Measurements from ENCODE around the gene AGBL3. TPM values are rescaled to one million over a fixed set of nuclear protein-coding genes. Genes with fewer than 3 reads are reported as not detected.
A peak's percentile ranks its signal among the peaks of the same experiment; 100 is the strongest.

Gene AGBL3
- total and polyA plus RNA-seq, 9 of the 15 experiments (the other 6 are each of a cell fraction or from before 2014, with no cell fraction given) = 0.54 to 2.9 (median 1.7) TPM

GRCh38 chr7:134986363-134987251 lies at the start of gene AGBL3 (continued):
- TF ChIP-seq GABPA (tag; conservative IDR thresholded peaks at IDR 0.05; ENCODE audit: low read depth) (peak; percentile 70), MLX (CRISPR knock-in tag; conservative IDR thresholded peaks at IDR 0.05) (no peak), ILK (tag; IDR thresholded peaks at IDR 0.05; ENCODE audit: borderline replicate concordance, low read depth) (no peak), ATF7 (IDR thresholded peaks at IDR 0.05) (peak; percentile 91), RBM14 (IDR thresholded peaks at IDR 0.05; ENCODE audit: borderline replicate concordance, insufficient read depth, low read depth, low read length) (no peak), ZFP30 (CRISPR knock-in tag; IDR thresholded peaks at IDR 0.05; ENCODE audit: borderline replicate concordance) (no peak), PHF8 (IDR thresholded peaks at IDR 0.05; ENCODE audit: borderline replicate concordance, low read length) (peak; percentile 98; the same call in 1 of the 2 replicates), SMAD2 (IDR thresholded peaks at IDR 0.05; ENCODE audit: low read depth, low read length) (no peak), RFX5 (IDR thresholded peaks at IDR 0.05; ENCODE audit: low read depth, low read length) (0 out of 2 replicates have a peak, but pooled peaks have one; percentile 2), CREBBP (IDR thresholded peaks at IDR 0.05; ENCODE audit: low read depth, low read length) (no peak), ID3 (CRISPR knock-in tag; IDR thresholded peaks at IDR 0.05) (no peak), ID3 (tag; IDR thresholded peaks at IDR 0.05) (peak; percentile 87; the same call in 1 of the 2 replicates), ZZZ3 (IDR thresholded peaks at IDR 0.05) (peak; percentile 95), ZNF717 (CRISPR knock-in tag; IDR thresholded peaks at IDR 0.05) (no peak), CREB3 (tag; conservative IDR thresholded peaks at IDR 0.05; ENCODE audit: low read depth) (peak; percentile 70), ZNF24 (IDR thresholded peaks at IDR 0.05) (peak; percentile 69; the same call in 1 of the 2 replicates), PREB (CRISPR knock-in tag; IDR thresholded peaks at IDR 0.05) (peak; percentile 90; the same call in 1 of the 2 replicates), PTBP1 (IDR thresholded peaks at IDR 0.05; ENCODE audit: low read depth, low read length) (no peak), RB1 (IDR thresholded peaks at IDR 0.05; ENCODE audit: low read depth) (peak; percentile 100), STAG1 (CRISPR knock-in tag; IDR thresholded peaks at IDR 0.05; ENCODE audit: borderline replicate concordance) (no peak), ZNF785 (CRISPR knock-in tag; IDR thresholded peaks at IDR 0.05) (no peak)
- TF ChIP-seq, protein P1, sequence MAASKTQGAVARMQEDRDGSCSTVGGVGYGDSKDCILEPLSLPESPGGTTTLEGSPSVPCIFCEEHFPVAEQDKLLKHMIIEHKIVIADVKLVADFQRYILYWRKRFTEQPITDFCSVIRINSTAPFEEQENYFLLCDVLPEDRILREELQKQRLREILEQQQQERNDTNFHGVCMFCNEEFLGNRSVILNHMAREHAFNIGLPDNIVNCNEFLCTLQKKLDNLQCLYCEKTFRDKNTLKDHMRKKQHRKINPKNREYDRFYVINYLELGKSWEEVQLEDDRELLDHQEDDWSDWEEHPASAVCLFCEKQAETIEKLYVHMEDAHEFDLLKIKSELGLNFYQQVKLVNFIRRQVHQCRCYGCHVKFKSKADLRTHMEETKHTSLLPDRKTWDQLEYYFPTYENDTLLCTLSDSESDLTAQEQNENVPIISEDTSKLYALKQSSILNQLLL (CRISPR knock-in tag; IDR thresholded peaks at IDR 0.05; ENCODE audit: borderline replicate concordance) = no peak
